HCT116 (cell line): Measurements from ENCODE around the gene PIGM. TPM values are rescaled to one million over a fixed set of nuclear protein-coding genes. Genes with fewer than 3 reads are reported as not detected.

Source experiments
- ATAC-seq: fragments of 200-7000 bp; cut with Tn5 transposase; 2 replicates; pipeline ENCODE4 v1.9.1; 2020; ENCODE audit warnings: mild to moderate bottlenecking, moderate library complexity
- BruUV-seq: library from RNA; stranded (reverse); fragments of 400-500 nt; replicated peaks from 2 replicates; lab custom pipeline; 2021; lab: Mats Ljungman, UMichigan
- CTCF ChIA-PET: fragments of 300-600 bp; sonication (Branson Sonifier 250); formaldehyde crosslinking; loops from one replicate; lab custom pipeline; 2021; ENCODE audit warnings: antibody characterized with exemption; lab: Charles Lee
- POLR2A ChIA-PET: fragments of 300-600, 350-600 bp; sonication (Branson Sonifier 250); formaldehyde crosslinking; loops from one replicate; lab custom pipeline; 2021; ENCODE audit warnings: antibody characterized with exemption; lab: Charles Lee
- RAD21 ChIA-PET, 2 experiments: fragments of 300-600 bp; sonication (Branson Sonifier 250); formaldehyde crosslinking; loops; one replicate each; lab custom pipeline; 2023; ENCODE audit warnings: low total read pairs in 2 of 2; ENCODE audit not compliant: uncharacterized antibody in 2 of 2, unreplicated experiment in 2 of 2, low non-redundant PET in 1 of 2; lab: Charles Lee
- DNase-seq: peaks from one replicate; pipeline ENCODE4 v3.0.0-alpha.2; 2010; ENCODE audit warnings: low read depth, low spot score
- H2AFZ ChIP-seq: fragments of 200-600 bp; shearing (Covaris generic), sonication (generic); 2 replicates; pipeline ENCODE4 v1.6.1; 2017; ENCODE audit warnings: low read depth, mixed run types, mixed read lengths, antibody characterized with exemption, low read length; ENCODE audit not compliant: poor library complexity, severe bottlenecking
- H3K27ac ChIP-seq: 2 replicates; pipeline ENCODE4 v1.5.1; 2012; ENCODE audit warnings: low read depth, low read length
- H3K27me3 ChIP-seq: fragments of 200-600 bp; sonication (generic); 2 replicates; pipeline ENCODE4 v1.6.1; 2016; ENCODE audit warnings: mixed run types, low read length, mixed read lengths; ENCODE audit not compliant: insufficient read depth
- H3K36me3 ChIP-seq, 2 experiments: fragments of 200-500 bp in 1 of 2; fragments of 200-600 bp in 1 of 2; sonication (Bioruptor generic) in 1 of 2; sonication (generic) in 1 of 2; 2 replicates each; pipeline versions ENCODE4 v1.5.1 to v1.6.1; 2014 to 2016; ENCODE audit warnings: low read length in 2 of 2, inconsistent platforms in 1 of 2, mixed read lengths in 1 of 2, mixed run types in 1 of 2; ENCODE audit not compliant: insufficient read depth in 2 of 2, control insufficient read depth in 1 of 2
- H3K4me1 ChIP-seq, 2 experiments: fragments of 200-600 bp in 1 of 2; sonication (generic) in 1 of 2; 2 replicates each; pipeline versions ENCODE4 v1.5.1 to v1.6.1; 2012 to 2017; ENCODE audit warnings: low read length in 2 of 2, inconsistent platforms in 1 of 2, mild to moderate bottlenecking in 1 of 2, mixed read lengths in 1 of 2, mixed run types in 1 of 2, moderate library complexity in 1 of 2; ENCODE audit not compliant: insufficient read depth in 2 of 2, control insufficient read depth in 1 of 2
- H3K4me2 ChIP-seq: fragments of 200-600 bp; sonication (generic); 2 replicates; pipeline ENCODE4 v1.6.1; 2017; ENCODE audit warnings: mixed run types, low read length, mixed read lengths
- H3K4me3 ChIP-seq, 2 experiments: fragments of 200-600 bp in 1 of 2; sonication (generic) in 1 of 2; replicated peaks in 1 of 2; 2 replicates each; pipeline ENCODE4 v1.5.1; 2011 to 2016; ENCODE audit warnings: low read length in 2 of 2, control low read depth in 1 of 2, low read depth in 1 of 2, mild to moderate bottlenecking in 1 of 2, mixed read lengths in 1 of 2, mixed run types in 1 of 2
- H3K79me2 ChIP-seq: fragments of 200-600 bp; sonication (generic); 2 replicates; pipeline ENCODE4 v1.6.1; 2017; ENCODE audit warnings: mild to moderate bottlenecking, mixed run types, low read length, moderate library complexity, mixed read lengths; ENCODE audit not compliant: insufficient read depth
- H3K9ac ChIP-seq: fragments of 200-600 bp; sonication (generic); 2 replicates; pipeline ENCODE4 v1.6.1; 2016; ENCODE audit warnings: low read length, mixed read lengths
- H3K9me2 ChIP-seq: fragments of 200-600 bp; sonication (generic), shearing (Covaris generic); 2 replicates; pipeline ENCODE4 v1.6.1; 2017; ENCODE audit warnings: mixed run types, mild to moderate bottlenecking, moderate library complexity; ENCODE audit not compliant: insufficient read depth
- H3K9me3 ChIP-seq, 2 experiments: fragments of 200-500 bp in 1 of 2; fragments of 200-600 bp in 1 of 2; sonication (Bioruptor generic) in 1 of 2; sonication (generic) in 1 of 2; 2 replicates each; pipeline ENCODE4 v1.6.1; 2014 to 2017; ENCODE audit warnings: low read length in 2 of 2, mixed read lengths in 2 of 2, inconsistent platforms in 1 of 2, low read depth in 1 of 2, mild to moderate bottlenecking in 1 of 2, mixed run types in 1 of 2, moderate library complexity in 1 of 2; ENCODE audit not compliant: control insufficient read depth in 1 of 2, insufficient read depth in 1 of 2
- H4K20me1 ChIP-seq: fragments of 200-600 bp; sonication (generic), shearing (Covaris generic); 2 replicates; pipeline ENCODE4 v1.6.1; 2017; ENCODE audit warnings: mixed run types, mild to moderate bottlenecking, moderate library complexity; ENCODE audit not compliant: insufficient read depth
- CBX3 ChIP-seq: IDR thresholded peaks from 2 replicates; pipeline ENCODE4 v1.6.1; 2012; ENCODE audit warnings: low read depth
- CTCF ChIP-seq, 3 experiments: fragments of 200-600 bp in 1 of 3; sonication (generic) in 1 of 3; IDR thresholded peaks in 2 of 3; conservative IDR thresholded peaks in 1 of 3; 2 replicates each; pipeline ENCODE4 v1.5.1; 2012 to 2017; ENCODE audit warnings: low read depth in 2 of 3, low read length in 2 of 3, antibody characterized with exemption in 1 of 3, borderline replicate concordance in 1 of 3, control low read depth in 1 of 3, mild to moderate bottlenecking in 1 of 3, mixed read lengths in 1 of 3, mixed run types in 1 of 3, moderate library complexity in 1 of 3; ENCODE audit not compliant: insufficient read depth in 1 of 3
- EGR1 ChIP-seq: IDR thresholded peaks from 2 replicates; pipeline ENCODE4 v1.6.1; 2012; ENCODE audit warnings: low read depth
- ELF1 ChIP-seq: IDR thresholded peaks from 2 replicates; pipeline ENCODE4 v1.6.1; 2012; ENCODE audit warnings: low read depth, borderline replicate concordance
- EZH2phosphoT487 ChIP-seq: fragments of 200-600 bp; IDR thresholded peaks from 2 replicates; pipeline ENCODE4 v1.6.1; 2018; ENCODE audit warnings: antibody characterized with exemption, borderline replicate concordance
- MAX ChIP-seq: IDR thresholded peaks from 2 replicates; pipeline ENCODE4 v1.6.1; 2012
- POLR2A ChIP-seq: IDR thresholded peaks from 2 replicates; pipeline ENCODE4 v1.7.0; 2011; ENCODE audit warnings: borderline replicate concordance; ENCODE audit not compliant: insufficient read depth, insufficient read length; ENCODE audit errors: extremely low read depth
- RAD21 ChIP-seq: IDR thresholded peaks from 2 replicates; pipeline ENCODE4 v1.6.1; 2012; ENCODE audit warnings: low read depth, mild to moderate bottlenecking
- SRF ChIP-seq: IDR thresholded peaks from 2 replicates; pipeline ENCODE4 v1.6.1; 2012; ENCODE audit warnings: low read depth
- TCF7L2 ChIP-seq: IDR thresholded peaks from 2 replicates; pipeline ENCODE4 v1.7.0; 2011; ENCODE audit warnings: borderline replicate concordance, inconsistent platforms; ENCODE audit not compliant: insufficient read depth, insufficient read length; ENCODE audit errors: extremely low read depth
- YY1 ChIP-seq: IDR thresholded peaks from 2 replicates; pipeline ENCODE4 v1.6.1; 2011; ENCODE audit warnings: low read length, low read depth, moderate library complexity, mild to moderate bottlenecking; ENCODE audit not compliant: insufficient replicate concordance; ENCODE audit errors: extremely low read depth
- ZFX ChIP-seq: fragments of 450-650 bp; IDR thresholded peaks from 2 replicates; pipeline ENCODE4 v1.6.1; 2017
- ZNF274 ChIP-seq: fragments of 200-500 bp; sonication (Bioruptor generic); IDR thresholded peaks from 2 replicates; pipeline ENCODE4 v1.6.1; 2014; ENCODE audit warnings: mild to moderate bottlenecking, low read depth, low read length, inconsistent platforms
- intact Hi-C: fragments of 100-400 bp; cut with micrococcal nuclease; formaldehyde crosslinking; loops from 2 replicates; pipeline ENCODE4 v1.10.0; 2022
- total RNA-seq: library from RNA; stranded (reverse); gene quantifications from one replicate; pipeline ENCODE4 v1.2.1, GENCODE V29; 2021; ENCODE audit not compliant: unreplicated experiment
- TF ChIP-seq, protein P1 (sequence below): IDR thresholded peaks from 2 replicates; pipeline ENCODE4 v1.6.1; 2012

PIGM gene
- total RNA-seq, 1 experiment from 2014 or later = 4.1 TPM

DNA sequence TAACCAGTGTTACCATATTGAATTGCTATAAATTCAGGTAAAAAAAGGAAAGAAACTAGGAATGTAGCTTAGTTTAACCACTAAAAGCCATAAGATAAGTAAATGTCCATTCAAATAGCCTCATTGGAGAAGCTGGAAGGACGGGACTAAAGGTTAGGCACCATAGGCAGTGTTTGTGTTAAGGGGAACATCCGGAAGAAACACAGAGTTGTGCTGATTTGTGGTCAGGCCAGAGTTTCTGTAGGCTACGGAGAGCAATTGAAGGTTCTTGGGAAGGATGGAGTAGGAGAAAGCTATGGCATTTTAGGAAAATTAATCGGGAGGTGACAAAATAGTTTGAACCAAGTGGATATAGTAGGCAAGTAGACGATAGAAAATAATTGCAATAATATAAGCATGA is 39.5 kb upstream of the PIGM start:
- no peak for ATAC-seq
- no peaks in the 10 kb centered on the region for H3K27me3 ChIP-seq
- no TSS peak for BruUV-seq
- no peak overlapping the region for H3K4me2 ChIP-seq
- H3K79me2 ChIP-seq = no peaks in the 10 kb centered on the region
- ChIA-PET POLR2A (no interaction called here), RAD21 (no interaction called here), CTCF (interaction anchor here (1.2 to 2.0 kb wide), 2 partner anchors 14 to 26 kb away, joined by 4 to 10 read pairs; no protein-coding TSS in a partner anchor)
- intact Hi-C loops = no loop called here
- no peaks in the 10 kb centered on the region for H3K9me2 ChIP-seq
- H3K36me3 ChIP-seq = no peaks in the 10 kb centered on the region
- H3K9me3 ChIP-seq = no peaks in the 10 kb centered on the region
- H3K4me3 ChIP-seq = no peak overlapping the region
- H3K27ac ChIP-seq = no peak overlapping the region
- TF ChIP-seq EGR1 (no peak), YY1 (no peak), POLR2A (no peak), EZH2phosphoT487 (no peak), CTCF (IDR thresholded peaks at IDR 0.05 in 2 of 3, conservative IDR thresholded peaks at IDR 0.05 in 1 of 3; ENCODE audit: borderline replicate concordance in 1 of 3, insufficient read depth in 1 of 3, low read depth in 2 of 3, low read length in 2 of 3) (no peak), RAD21 (no peak), ELF1 (no peak), ZNF274 (no peak), MAX (no peak), CBX3 (no peak), ZFX (no peak), SRF (no peak), TCF7L2 (no peak)
- TF ChIP-seq, protein P1, sequence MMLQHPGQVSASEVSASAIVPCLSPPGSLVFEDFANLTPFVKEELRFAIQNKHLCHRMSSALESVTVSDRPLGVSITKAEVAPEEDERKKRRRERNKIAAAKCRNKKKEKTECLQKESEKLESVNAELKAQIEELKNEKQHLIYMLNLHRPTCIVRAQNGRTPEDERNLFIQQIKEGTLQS = no peak
- peaks cover 0 to 13% of the 10 kb centered on the region in 2 experiments; a peak in 1 of 4 replicates for H3K4me1 ChIP-seq
- H2AFZ ChIP-seq = no peak overlapping the region
- no peak for DNase-seq
- H4K20me1 ChIP-seq = no peaks in the 10 kb centered on the region
- no peak overlapping the region for H3K9ac ChIP-seq
